AG09309 (cell line): ENCODE results near the gene GLP2R.
"Not testable (repeated sequence)": the region's sequence is repeated elsewhere in the genome, so short reads cannot be mapped to it uniquely, and the experiment has no call there.

Experiments
- DNase-seq: peaks from one replicate; pipeline ENCODE4 v3.0.0-alpha.2; 2010; ENCODE audit warnings: low read depth
- H3K4me3 ChIP-seq: 2 replicates; pipeline ENCODE4 v1.5.1; 2011; ENCODE audit warnings: mild to moderate bottlenecking, low read depth, low read length, moderate library complexity; ENCODE audit not compliant: control insufficient read depth
- TF ChIP-seq, protein P1 (sequence below): IDR thresholded peaks from 2 replicates; pipeline ENCODE4 v1.5.1; 2011; ENCODE audit warnings: mild to moderate bottlenecking, low read depth, low read length, inconsistent platforms; ENCODE audit not compliant: insufficient read depth, control insufficient read depth; ENCODE audit errors: missing control alignments

Gene GLP2R

DNA sequence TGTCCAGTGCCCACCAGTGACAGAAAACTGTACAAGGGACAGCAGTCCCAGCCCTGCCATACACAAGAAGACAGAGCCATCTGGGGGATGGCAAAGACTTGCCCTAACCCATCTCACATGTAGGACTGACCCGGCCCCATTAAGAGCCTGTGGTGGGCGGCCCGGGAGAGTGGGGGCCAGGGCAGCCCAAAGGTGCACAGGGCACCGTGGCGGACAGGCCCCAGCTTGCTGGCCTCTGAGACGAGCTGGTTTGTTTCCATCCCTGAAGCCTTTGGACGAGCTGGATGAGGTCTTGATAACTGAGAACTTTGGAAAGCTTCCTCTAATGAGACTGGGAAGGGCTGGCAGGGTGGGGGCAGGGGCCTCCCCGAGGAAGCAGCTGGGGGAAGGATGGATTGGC, 90.4 kb downstream of the GLP2R start:
- TF ChIP-seq, protein P1, sequence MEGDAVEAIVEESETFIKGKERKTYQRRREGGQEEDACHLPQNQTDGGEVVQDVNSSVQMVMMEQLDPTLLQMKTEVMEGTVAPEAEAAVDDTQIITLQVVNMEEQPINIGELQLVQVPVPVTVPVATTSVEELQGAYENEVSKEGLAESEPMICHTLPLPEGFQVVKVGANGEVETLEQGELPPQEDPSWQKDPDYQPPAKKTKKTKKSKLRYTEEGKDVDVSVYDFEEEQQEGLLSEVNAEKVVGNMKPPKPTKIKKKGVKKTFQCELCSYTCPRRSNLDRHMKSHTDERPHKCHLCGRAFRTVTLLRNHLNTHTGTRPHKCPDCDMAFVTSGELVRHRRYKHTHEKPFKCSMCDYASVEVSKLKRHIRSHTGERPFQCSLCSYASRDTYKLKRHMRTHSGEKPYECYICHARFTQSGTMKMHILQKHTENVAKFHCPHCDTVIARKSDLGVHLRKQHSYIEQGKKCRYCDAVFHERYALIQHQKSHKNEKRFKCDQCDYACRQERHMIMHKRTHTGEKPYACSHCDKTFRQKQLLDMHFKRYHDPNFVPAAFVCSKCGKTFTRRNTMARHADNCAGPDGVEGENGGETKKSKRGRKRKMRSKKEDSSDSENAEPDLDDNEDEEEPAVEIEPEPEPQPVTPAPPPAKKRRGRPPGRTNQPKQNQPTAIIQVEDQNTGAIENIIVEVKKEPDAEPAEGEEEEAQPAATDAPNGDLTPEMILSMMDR: no peak
- DNase-seq: no peak
- no peak overlapping the region for H3K4me3 ChIP-seq

DNA sequence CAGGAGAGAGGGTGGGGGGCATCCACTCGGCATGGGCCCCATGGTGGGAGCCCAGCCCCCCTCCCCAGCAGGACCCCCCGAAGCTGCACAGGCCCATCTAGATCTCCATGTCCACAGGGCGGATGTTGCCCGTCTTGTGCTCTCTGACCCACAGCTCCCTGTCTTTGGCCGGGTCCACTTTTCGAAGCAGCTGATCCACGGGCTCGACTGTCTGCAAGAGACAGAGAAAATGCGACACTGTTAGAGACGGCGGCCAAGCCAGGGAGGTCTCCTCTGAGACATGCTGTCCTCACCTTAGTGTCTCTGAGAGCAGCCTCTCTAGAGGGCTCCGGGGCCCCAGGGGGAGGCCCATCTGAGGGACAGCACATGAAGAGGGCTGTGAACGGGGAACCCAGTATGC, 91.4 kb downstream of the GLP2R start:
- TF ChIP-seq, protein P1: no peak
- no peak for DNase-seq
- H3K4me3 ChIP-seq: no peak overlapping the region

DNA sequence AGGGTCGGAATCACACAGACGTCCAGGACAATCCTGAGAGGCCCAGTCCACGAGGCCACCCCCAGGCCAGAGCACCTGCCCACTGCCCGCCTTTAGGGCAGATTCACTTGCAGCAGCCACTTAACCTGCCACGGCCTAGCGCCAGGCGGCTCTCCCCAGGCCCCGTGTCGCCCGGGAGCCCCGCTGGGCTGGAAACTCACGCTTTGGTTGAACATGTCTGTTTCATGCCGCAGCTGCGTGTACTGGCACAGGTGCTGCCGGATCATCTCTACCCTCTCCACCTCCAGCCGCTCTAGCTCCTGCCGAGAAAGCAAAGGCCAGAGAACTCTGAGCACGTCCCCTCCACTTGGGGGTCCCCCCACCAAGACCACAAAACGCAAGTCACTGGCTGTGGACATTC, 92.1 kb downstream of the GLP2R start:
- no peak overlapping the region for H3K4me3 ChIP-seq
- TF ChIP-seq, protein P1: no peak
- DNase-seq: no peak

DNA sequence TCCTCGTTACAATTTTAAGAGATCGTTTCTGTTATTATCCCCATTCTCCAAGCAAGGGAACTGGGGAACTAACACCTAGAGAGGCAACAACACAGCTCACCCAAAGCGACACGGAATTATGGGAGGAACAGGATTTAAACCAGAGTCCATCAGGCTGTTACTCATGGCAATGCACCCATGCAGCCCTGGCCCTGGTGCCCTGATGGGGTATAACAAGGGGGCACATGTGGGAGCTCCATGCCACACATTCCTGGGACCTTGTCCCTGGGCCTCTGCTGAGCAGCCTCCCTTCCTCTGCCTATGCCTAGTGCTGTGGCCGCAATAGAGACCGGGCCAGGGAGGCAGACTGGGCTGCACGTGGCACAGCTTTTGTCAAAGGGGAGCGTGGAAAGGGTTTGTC, 92.6 kb downstream of the GLP2R start:
- no peak overlapping the region for H3K4me3 ChIP-seq
- TF ChIP-seq, protein P1: no peak
- no peak for DNase-seq

DNA sequence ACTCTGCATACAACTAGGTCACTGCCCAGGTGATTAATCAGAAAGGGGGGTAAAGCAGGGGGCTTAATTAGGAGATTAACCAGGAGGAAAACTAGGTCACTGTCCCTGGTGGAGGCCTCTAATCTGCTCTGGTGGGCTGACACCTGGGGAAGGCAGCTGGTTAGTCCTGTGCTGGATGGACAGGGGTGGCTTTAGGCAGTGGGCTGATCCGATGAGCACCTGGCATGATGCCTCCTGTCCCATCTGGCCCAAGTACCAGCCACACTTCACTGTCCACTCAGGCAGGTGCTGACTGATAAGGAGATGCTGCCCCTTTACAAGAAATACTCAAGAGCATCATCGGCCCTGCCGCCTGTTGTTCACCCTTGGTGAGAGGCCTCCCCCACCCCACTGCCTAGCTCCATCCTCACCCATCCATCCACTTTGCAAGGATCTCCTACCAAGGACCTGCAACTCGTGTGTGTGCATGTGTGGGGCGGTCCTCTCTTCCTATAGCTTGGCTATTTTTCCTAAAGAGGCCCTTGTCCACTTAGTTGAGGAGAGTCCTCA, 93.2 kb downstream of the GLP2R start:
- TF ChIP-seq, protein P1: no peak
- no peak overlapping the region for H3K4me3 ChIP-seq
- DNase-seq: no peak

DNA sequence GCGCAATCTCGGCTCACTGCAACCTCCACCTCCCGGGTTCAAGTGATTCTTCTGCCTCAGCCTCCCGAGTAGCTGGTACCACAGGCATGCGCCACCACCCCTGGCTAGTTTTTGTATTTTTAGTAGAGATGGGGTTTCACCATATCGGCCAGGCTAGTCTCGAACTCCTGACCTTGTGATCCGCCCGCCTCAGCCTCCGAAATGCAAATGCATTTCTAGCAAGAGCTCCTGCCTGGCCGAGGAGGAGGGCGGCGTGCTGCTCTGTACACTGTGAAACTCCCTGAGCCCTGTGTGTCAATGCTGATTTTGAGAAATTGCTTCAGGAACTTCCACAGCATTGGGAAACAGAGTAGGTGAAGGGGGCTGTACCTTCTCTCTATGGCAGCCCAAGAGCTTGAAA, 95.5 kb downstream of the GLP2R start:
- not testable (repeated sequence) for DNase-seq, H3K4me3 ChIP-seq

DNA sequence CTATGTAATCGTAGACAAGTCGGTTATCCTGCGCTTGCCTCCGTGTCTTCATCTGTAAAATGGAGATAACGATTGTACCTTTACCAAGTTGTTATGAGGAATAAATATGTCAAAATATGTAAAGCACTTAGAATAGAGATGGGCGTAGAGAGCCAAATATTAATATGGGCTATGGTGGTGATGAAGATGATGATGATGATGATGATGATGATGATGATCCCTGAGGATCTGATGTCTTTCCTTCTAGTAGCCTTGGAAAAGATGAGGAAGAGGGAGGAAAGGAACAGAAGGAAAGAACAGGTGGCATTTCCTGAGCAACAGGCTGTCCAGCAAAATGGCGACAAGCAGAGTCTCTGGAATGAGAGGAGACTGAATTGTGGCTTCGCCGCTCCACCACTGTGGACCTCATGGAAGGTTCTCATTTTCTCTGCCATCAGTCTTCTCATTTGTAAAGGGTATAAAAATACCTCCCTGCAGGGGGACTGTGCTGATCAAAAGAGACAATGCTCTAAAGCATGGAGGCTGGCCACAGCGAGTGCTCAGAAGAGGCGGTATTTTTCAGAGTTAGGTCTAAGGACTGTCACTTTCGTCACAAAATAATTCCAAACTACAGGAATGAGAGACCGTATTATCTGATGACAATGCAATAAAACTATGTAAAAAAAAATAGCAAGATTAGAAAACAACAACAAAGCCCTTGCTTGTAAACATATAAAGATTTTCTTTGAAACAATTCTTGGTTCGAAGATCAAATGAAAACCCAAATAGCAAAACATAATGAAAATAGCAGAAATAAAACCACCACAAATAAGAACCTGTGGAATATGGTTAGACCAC, 96.5 kb downstream of the GLP2R start:
- TF ChIP-seq, protein P1: no peak
- DNase-seq: no peak
- no peak overlapping the region for H3K4me3 ChIP-seq
